HepG2 (cell line): Measurements from ENCODE around the gene GAS2. TPM values are rescaled to one million over a fixed set of nuclear protein-coding genes. Genes with fewer than 3 reads are reported as not detected.
A peak's percentile ranks its signal among the peaks of the same experiment; 100 is the strongest.

Experiments used
- ATAC-seq: fragments of 200-7000 bp; cut with Tn5 transposase; 3 replicates; pipeline ENCODE4 v1.9.1; 2020; ENCODE audit warnings: mild to moderate bottlenecking, moderate library complexity
- BruUV-seq: library from RNA; stranded (reverse); fragments of 400-500 nt; replicated peaks from 2 replicates; lab custom pipeline; 2021; lab: Mats Ljungman, UMichigan
- CTCF ChIA-PET: fragments of 300-600 bp; formaldehyde crosslinking; extraction: SDS; loops from one replicate; lab custom pipeline; 2021; ENCODE audit warnings: low total read pairs, inconsistent platforms, low intra/inter-chr PET ratio; lab: Yijun Ruan, JAX
- POLR2A ChIA-PET: fragments of 350-600 bp; sonication (Branson Sonifier 250); formaldehyde crosslinking; loops from one replicate; lab custom pipeline; 2020; ENCODE audit warnings: antibody characterized with exemption, inconsistent platforms; lab: Yijun Ruan, JAX
- DNase-seq: peaks from one replicate; pipeline ENCODE4 v3.0.0-alpha.2; 2015; ENCODE audit warnings: low spot score
- FAIRE-seq: peaks from 3 replicates; lab custom pipeline; 2011; peaks lifted over from hg19 to GRCh38; lab: Jason Lieb, UNC
- H2AFZ ChIP-seq: one replicate; pipeline ENCODE4 v1.6.1; 2011; ENCODE audit warnings: low read length, inconsistent platforms
- H3K27ac ChIP-seq: fragments of 300-600 bp; 3 replicates; pipeline ENCODE4 v1.8.0; 2011; ENCODE audit warnings: mixed run types, mild to moderate bottlenecking, mixed read lengths, low read length, inconsistent platforms; ENCODE audit not compliant: insufficient read depth; ENCODE audit errors: extremely low read length
- H3K27me3 ChIP-seq, 2 experiments: fragments of 200-600 bp in 1 of 2; 2 replicates in 1 of 2; 3 replicates in 1 of 2; pipeline versions ENCODE4 v1.6.0 to v1.8.0; 2011; ENCODE audit warnings: low read length in 2 of 2, mild to moderate bottlenecking in 2 of 2, moderate library complexity in 2 of 2, inconsistent platforms in 1 of 2; ENCODE audit not compliant: insufficient read depth in 2 of 2, control insufficient read depth in 1 of 2
- H3K36me3 ChIP-seq, 2 experiments: fragments of 200-600 bp in 1 of 2; replicated peaks in 1 of 2; 2 replicates in 1 of 2; 3 replicates in 1 of 2; pipeline versions ENCODE4 v1.5.1 to v1.8.0; 2011; ENCODE audit warnings: low read length in 2 of 2, inconsistent platforms in 1 of 2; ENCODE audit not compliant: insufficient read depth in 2 of 2, control insufficient read depth in 1 of 2
- H3K4me1 ChIP-seq: 2 replicates; pipeline ENCODE4 v1.5.1; 2012; ENCODE audit warnings: low read length, inconsistent platforms; ENCODE audit not compliant: insufficient read depth
- H3K4me2 ChIP-seq: 2 replicates; pipeline ENCODE4 v1.6.0; 2011; ENCODE audit warnings: low read depth, low read length, inconsistent platforms
- H3K4me3 ChIP-seq, 3 experiments: fragments of 200-600 bp in 1 of 3; sonication (generic), shearing (Covaris generic) in 1 of 3; replicated peaks in 1 of 3; 2 replicates each; pipeline ENCODE4 v1.5.1; 2011 to 2016; ENCODE audit warnings: low read length in 3 of 3, inconsistent platforms in 2 of 3, low read depth in 2 of 3, mild to moderate bottlenecking in 2 of 3, control low read depth in 1 of 3, mixed read lengths in 1 of 3; ENCODE audit not compliant: insufficient read depth in 1 of 3
- H3K79me2 ChIP-seq: one replicate; pipeline ENCODE4 v1.6.1; 2011; ENCODE audit warnings: low read length, inconsistent platforms; ENCODE audit not compliant: insufficient read depth
- H3K9ac ChIP-seq: 2 replicates; pipeline ENCODE4 v1.6.0; 2011; ENCODE audit warnings: mild to moderate bottlenecking, low read depth, low read length, inconsistent platforms; ENCODE audit not compliant: insufficient read depth
- H3K9me3 ChIP-seq: 2 replicates; pipeline ENCODE4 v1.5.1; 2012; ENCODE audit warnings: mild to moderate bottlenecking, low read length
- H4K20me1 ChIP-seq: 2 replicates; pipeline ENCODE4 v1.6.0; 2011; ENCODE audit warnings: inconsistent platforms, mild to moderate bottlenecking, low read length, moderate library complexity; ENCODE audit not compliant: insufficient read depth
- AKAP8 ChIP-seq: sonication (generic); formaldehyde crosslinking; IDR thresholded peaks from 2 replicates; pipeline ENCODE4 v1.5.1; 2020; ENCODE audit warnings: mild to moderate bottlenecking, missing genetic modification reagents
- ARID4A ChIP-seq: sonication (generic); formaldehyde crosslinking; IDR thresholded peaks from 2 replicates; pipeline ENCODE4 v1.5.0; 2020; ENCODE audit warnings: mild to moderate bottlenecking, missing genetic modification reagents, borderline replicate concordance
- CREB1 ChIP-seq, 2 experiments: fragments of 450-650 bp in 1 of 2; IDR thresholded peaks; 2 replicates each; pipeline ENCODE4 v1.6.1; 2016 to 2017; ENCODE audit warnings: control low read depth in 1 of 2, mild to moderate bottlenecking in 1 of 2, missing compliant biosample characterization in 1 of 2, missing genetic modification characterization in 1 of 2
- EZH2 ChIP-seq: conservative IDR thresholded peaks from 2 replicates; pipeline ENCODE4 v1.6.1; 2012; ENCODE audit warnings: mild to moderate bottlenecking, low read depth, low read length, moderate library complexity
- HES4 ChIP-seq: sonication (generic); formaldehyde crosslinking; IDR thresholded peaks from 2 replicates; pipeline ENCODE4 v1.9.0; 2021; ENCODE audit warnings: mild to moderate bottlenecking, missing genetic modification reagents, borderline replicate concordance
- MIER3 ChIP-seq: IDR thresholded peaks from 2 replicates; pipeline ENCODE4 v1.6.1; 2016; ENCODE audit warnings: missing compliant biosample characterization, borderline replicate concordance
- SOX13 ChIP-seq, 3 experiments: fragments of 450-650 bp in 1 of 3; sonication (generic) in 1 of 3; formaldehyde crosslinking in 1 of 3; IDR thresholded peaks in 2 of 3; conservative IDR thresholded peaks in 1 of 3; 2 replicates each; pipeline versions ENCODE4 v1.5.0 to v1.6.1; 2016 to 2020; ENCODE audit warnings: antibody characterized with exemption in 1 of 3, mild to moderate bottlenecking in 1 of 3, missing compliant biosample characterization in 1 of 3, missing genetic modification reagents in 1 of 3, moderate library complexity in 1 of 3
- SP5 ChIP-seq: IDR thresholded peaks from 2 replicates; pipeline ENCODE4 v1.6.1; 2016; ENCODE audit warnings: low read depth, borderline replicate concordance
- ZNF383 ChIP-seq: sonication (generic); formaldehyde crosslinking; IDR thresholded peaks from 2 replicates; pipeline ENCODE4 v1.4.0; 2020; ENCODE audit warnings: missing genetic modification reagents, mild to moderate bottlenecking, borderline replicate concordance
- ZNF790 ChIP-seq: sonication (generic); formaldehyde crosslinking; IDR thresholded peaks from 2 replicates; pipeline ENCODE4 v1.8.0; 2022; ENCODE audit warnings: missing genetic modification reagents, mild to moderate bottlenecking, borderline replicate concordance
- WGBS: methylation state at CpG from one replicate; pipeline ENCODE4 v1.1.6; 2017; ENCODE audit warnings: low lambda C conversion rate; 5-methylcytosine and 5-hydroxymethylcytosine counted together
- in situ Hi-C: cut with HindIII; loops from 2 replicates; pipeline ENCODE4 v1.10.0; 2017; ENCODE audit warnings: low pct_unique_long_range_greater_than_20kb; ENCODE audit not compliant: extremely low pct_ligation_motif_present
- intact Hi-C: fragments of 100-400 bp; cut with micrococcal nuclease; formaldehyde crosslinking; loops from one replicate; pipeline ENCODE4 v1.10.0; 2022; ENCODE audit not compliant: unreplicated experiment
- polyA plus RNA-seq, 8 experiments: library from polyadenylated mRNA; depleted of rRNA in 3 of 8; stranded (reverse) in 7 of 8; unstranded in 1 of 8; fragments of >200 nt; fragmentation: Illumina TruSeq in 4 of 8; extraction: Trizol in 4 of 8; gene quantifications; 2 replicates each; pipeline versions ENCODE4 v1.2.1 to v1.2.3, GENCODE V29; 2011 to 2016; ENCODE audit warnings: low read depth in 4 of 8, missing spikeins in 1 of 8, mixed read lengths in 1 of 8; ENCODE audit not compliant: insufficient read depth in 1 of 8
- total RNA-seq, 5 experiments: library from RNA; depleted of rRNA; stranded (reverse); fragments of >200 nt; fragmentation: Illumina TruSeq; extraction: Trizol; gene quantifications; 2 replicates each; pipeline ENCODE4 v1.2.3, GENCODE V29; 2016; ENCODE audit warnings: low read depth in 1 of 5

Gene GAS2
- total and polyA plus RNA-seq, 2 of the 13 experiments (the other 11 are each of a cell fraction or from before 2014, with no cell fraction given) = 26.0 to 85.1 TPM

- Histone ChIP-seq H3K4me3 (peak overlapping the region; percentile 33 to 44 (median 41); a peak in 3 of 6 replicates), H3K79me2 (peaks cover 2% of the 10 kb centered on the region), H3K27me3 (no peaks in the 10 kb centered on the region; a peak in 1 of 5 replicates), H3K4me1 (peaks cover 44% of the 10 kb centered on the region), H3K4me2 (peak overlapping the region; percentile 64), H3K27ac (no peak overlapping the region), H3K36me3 (no peaks in the 10 kb centered on the region), H4K20me1 (no peaks in the 10 kb centered on the region), H2AFZ (peak overlapping the region; percentile 64), H3K9ac (0 out of 2 replicates have a peak overlapping the region, but pooled peaks have one; percentile 27), H3K9me3 (no peaks in the 10 kb centered on the region)
- no TSS peak for BruUV-seq
- no peak for TF ChIP-seq AKAP8 (CRISPR knock-in tag)
- TF ChIP-seq EZH2 = no peak
- TF ChIP-seq CREB1 (IDR thresholded peaks at IDR 0.05) = 0 out of 2 replicates have a peak, but pooled peaks have one; percentile 10
- TF ChIP-seq CREB1 (CRISPR knock-in tag; IDR thresholded peaks at IDR 0.05) = no peak
- TF ChIP-seq ZNF790 (CRISPR knock-in tag) = 0 out of 2 replicates have a peak, but pooled peaks have one; percentile 29
- in situ Hi-C loops = no loop called here
- no peak for DNase-seq
- ChIA-PET POLR2A (interaction anchor here (0.7 to 2.0 kb wide), 4 partner anchors 38 to 205 kb away, joined by 3 to 8 read pairs (median 4); partner anchors contain the start of genes FANCF and GAS2), CTCF (no interaction called here)
- FAIRE-seq = no peak
- 4% methylated on average over 4 of the region's 4 CpGs for WGBS
- intact Hi-C loops = loop anchor here (5.0 kb wide), 1 partner anchor 493 kb away; the partner anchor contains the start of gene SLC17A6
- ATAC-seq = no peak
Observed at GRCh38 chr11:22830082-22830414, 163.6 kb downstream of the GAS2 start.

- peaks cover 2% of the 10 kb centered on the region for H3K79me2 ChIP-seq
- no peaks in the 10 kb centered on the region; a peak in 1 of 5 replicates for H3K27me3 ChIP-seq
- no peaks in the 10 kb centered on the region for H3K9me3 ChIP-seq
- H3K4me1 ChIP-seq = peaks cover 44% of the 10 kb centered on the region
- BruUV-seq = no TSS peak
- DNase-seq = peak; percentile 15
- FAIRE-seq = no peak
- H3K4me2 ChIP-seq = peak overlapping the region; percentile 48; the same call in 1 of the 2 replicates
- intact Hi-C loops = loop anchor here (5.0 kb wide), 1 partner anchor 495 kb away; the partner anchor contains the start of gene SLC17A6
- no peak overlapping the region; a peak in 1 of 6 replicates for H3K4me3 ChIP-seq
- no peaks in the 10 kb centered on the region for H3K36me3 ChIP-seq
- no peaks in the 10 kb centered on the region for H4K20me1 ChIP-seq
- in situ Hi-C loops = no loop called here
- no peak overlapping the region for H2AFZ ChIP-seq
- POLR2A ChIA-PET = no interaction called here
- CTCF ChIA-PET = no interaction called here
- peak overlapping the region; percentile 20 for H3K27ac ChIP-seq
- ATAC-seq = no peak
- no peak overlapping the region for H3K9ac ChIP-seq
- WGBS = 15% methylated on average over 3 of the region's 3 CpGs
- TF ChIP-seq SP5 (CRISPR knock-in tag) (peak; percentile 38; the same call in 1 of the 2 replicates), ARID4A (CRISPR knock-in tag) (no peak), MIER3 (CRISPR knock-in tag) (no peak), HES4 (CRISPR knock-in tag) (no peak), SOX13 (IDR thresholded peaks at IDR 0.05) (no peak), SOX13 (CRISPR knock-in tag; conservative IDR thresholded peaks at IDR 0.05 in 1 of 2, IDR thresholded peaks at IDR 0.05 in 1 of 2) (0 out of 4 replicates have a peak, but pooled peaks of 1 of the 2 experiments have one; percentile 14), ZNF383 (no peak)
Observed at GRCh38 chr11:22832315-22833015, 166.1 kb downstream of the GAS2 start.
